GM18498 (cell line): Measurements from ENCODE around the gene TBC1D3L.
"Not testable (repeated sequence)": the region's sequence is repeated elsewhere in the genome, so short reads cannot be mapped to it uniquely, and the experiment has no call there.

Experiments used
- ATAC-seq: cut with Tn5 transposase; IDR thresholded peaks from one replicate; pipeline ENCODE4 v1.9.1; 2021; ENCODE audit warnings: mild to moderate bottlenecking, moderate library complexity; ENCODE audit not compliant: unreplicated experiment

Gene TBC1D3L

GRCh38 chr17:37988960-37989359 lies at the start of gene TBC1D3L:
Gene TBC1D3L (minus strand): TSS chr17:37989060. CDS start chr17:37987520, 1,540 bp downstream.
- not testable (repeated sequence) for ATAC-seq

- ATAC-seq: not testable (repeated sequence)
Observed at GRCh38 chr17:38003676-38004075, 14.8 kb upstream of the TBC1D3L start, which contains the start of gene TBC1D3D. Gene TBC1D3D (plus strand): TSS chr17:38003976. CDS start chr17:38005561, 1,585 bp downstream.
